Central memory CD4-positive, alpha-beta T cell (primary cell): ENCODE data around the gene CXCR3.
"Not testable (repeated sequence)": the region's sequence is repeated elsewhere in the genome, so short reads cannot be mapped to it uniquely, and the experiment has no call there.

Experiments used
- DNase-seq: peaks from one replicate; pipeline ENCODE4 v3.0.0; 2022

Gene CXCR3

DNA sequence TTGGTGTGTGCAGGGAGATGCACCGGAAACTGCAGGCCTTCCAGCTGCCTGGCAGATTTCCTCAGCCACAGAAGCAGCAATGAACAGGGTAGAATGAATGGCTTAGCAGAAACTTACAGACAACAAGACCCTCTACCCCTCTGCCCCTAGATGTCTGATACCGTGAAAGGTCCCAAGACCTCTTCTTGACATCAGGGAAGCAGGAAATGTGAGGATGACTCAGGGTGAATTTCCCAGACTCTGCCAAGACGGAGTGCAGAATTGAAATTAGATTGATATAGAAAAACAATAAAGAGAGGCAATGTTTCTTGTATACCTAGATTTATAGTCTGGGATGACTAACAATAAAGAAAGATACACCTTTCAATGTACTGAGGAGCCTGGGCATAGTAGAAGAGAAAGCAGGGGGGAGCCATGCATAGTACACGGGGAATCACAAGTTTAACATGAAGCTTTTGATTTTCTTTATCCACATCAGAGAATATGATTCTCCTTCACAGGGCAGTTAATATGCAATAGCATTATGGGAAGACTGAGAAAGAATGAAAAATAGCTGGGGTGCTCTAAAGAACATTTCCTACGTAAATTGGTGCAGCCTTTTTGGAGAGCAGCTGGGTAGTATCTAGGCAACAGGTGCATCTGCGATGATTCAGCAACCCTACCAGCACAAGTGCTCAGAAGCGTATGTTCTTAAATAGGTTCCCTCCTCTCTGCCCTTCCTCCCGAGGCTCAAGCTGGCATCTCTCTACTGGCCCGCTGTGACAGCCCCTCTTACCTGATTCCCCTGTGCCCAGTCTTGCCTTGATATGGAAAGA is 18.3 kb upstream of the CXCR3 start:
- DNase-seq = peak; percentile 33

DNA sequence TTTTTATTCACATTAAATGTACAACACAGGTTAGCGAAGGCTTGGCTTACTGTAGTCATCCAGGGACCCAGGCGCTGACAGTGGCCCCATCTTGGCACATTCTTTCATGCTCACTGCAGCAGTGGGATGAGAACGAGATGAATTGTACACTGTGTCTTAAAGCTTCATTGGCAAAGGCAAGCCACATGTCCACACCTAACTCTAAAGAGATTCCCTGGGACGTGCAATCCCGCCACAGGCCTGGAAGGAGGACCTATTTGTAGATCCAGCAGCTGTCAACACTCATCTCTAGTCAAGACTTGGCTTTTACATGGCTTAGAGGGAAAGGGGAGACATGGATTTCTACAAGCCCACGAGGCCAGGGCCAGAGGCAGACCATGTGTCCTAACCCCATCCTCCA is 16.1 kb upstream of the CXCR3 start:
- no peak for DNase-seq

DNA sequence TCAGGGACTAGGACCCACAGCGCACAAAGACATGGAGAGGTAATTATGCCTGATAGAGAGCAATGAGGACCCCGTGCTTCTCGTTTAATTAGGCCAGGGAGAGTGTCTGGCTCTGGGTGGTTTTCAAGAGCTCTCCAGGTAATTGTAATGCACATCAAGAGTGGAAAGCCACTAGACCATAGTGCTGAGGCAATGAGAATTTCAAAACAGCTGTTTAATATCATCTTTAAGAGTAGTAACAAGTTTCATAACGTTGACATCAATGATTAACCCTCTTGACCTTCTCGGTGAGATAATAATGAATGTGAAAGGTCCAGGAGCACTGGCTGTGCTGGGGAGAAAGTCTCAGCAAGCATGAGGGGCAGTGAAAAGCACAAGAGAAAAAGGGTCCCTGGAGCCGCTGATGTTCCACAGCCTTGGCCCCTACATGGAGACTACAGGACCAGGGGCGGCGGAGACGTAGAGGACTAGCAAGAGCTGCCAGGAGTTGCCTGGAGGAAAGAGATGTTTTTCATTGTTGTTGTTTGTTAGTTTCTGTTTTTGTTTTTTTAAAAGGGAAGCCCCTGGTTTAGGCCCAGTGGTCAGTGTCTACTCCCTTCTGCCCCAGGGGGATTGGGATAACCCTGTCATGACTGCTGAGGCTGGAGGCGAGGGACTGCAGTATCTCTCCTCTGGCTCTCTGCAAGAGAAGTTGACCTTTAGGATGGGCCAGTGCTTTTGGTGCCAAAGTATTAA is 14.8 kb upstream of the CXCR3 start:
- no peak for DNase-seq

DNA sequence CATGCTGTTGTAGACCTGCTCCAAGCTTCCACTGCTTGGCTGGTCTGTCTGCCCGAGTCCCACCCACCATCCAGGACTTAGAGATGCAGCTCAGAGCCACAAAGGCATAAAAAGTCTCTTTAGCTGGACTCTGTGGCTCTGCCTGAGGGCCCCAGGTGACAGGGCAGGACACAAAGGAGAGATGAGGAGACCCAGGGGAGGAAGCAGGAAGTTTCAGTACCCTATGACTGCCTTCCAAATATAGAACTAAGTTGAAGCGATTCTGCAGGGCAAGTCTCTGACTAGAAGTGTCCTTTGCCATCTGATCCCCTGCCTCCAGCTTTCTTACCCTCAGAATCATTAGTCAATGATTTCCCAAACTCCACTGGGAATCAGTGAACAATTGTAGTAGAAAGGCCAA is 11.2 kb upstream of the CXCR3 start:
- no peak for DNase-seq

DNA sequence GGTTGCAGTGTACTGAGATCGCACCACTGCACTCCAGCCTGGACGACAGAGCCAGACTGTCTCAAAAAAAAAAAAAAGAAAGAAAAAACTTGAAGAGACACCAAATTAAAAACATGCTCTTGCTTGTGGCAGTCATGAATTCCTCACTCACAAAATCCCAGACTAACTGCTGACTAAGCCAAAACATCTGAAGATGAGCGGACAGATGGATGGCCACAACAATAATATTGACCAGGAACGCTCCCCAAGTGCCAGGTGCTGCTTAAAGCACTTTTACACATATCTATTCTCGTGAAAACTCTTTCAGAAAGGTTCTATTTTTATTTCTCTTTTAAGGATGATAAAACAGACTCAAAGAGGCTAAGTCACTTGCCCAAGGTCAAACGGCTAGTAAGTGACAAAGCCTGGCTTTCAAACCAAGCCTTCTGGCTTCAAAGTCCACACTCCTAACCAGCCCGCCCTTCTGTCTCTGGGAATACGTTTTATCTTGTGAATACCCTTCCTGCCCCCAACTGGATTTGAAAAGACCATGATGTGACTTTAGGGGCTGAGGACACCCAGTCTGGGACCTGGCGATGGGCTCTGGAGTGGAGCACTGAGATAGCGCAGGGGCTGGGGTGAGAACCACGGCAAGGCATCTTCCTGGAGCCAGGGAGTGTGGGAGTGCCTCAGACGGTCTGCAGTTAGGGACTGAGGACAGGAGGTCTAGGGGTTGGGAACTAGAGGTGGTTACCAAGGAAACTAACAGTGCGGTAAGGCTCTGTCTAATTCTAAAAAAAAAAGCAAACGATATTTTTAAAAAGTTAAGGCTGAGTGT is 9.5 kb upstream of the CXCR3 start:
- no peak for DNase-seq

- no peak for DNase-seq
These were observed 8.3 kb upstream of the CXCR3 start for GRCh38 chrX:71626576-71626975.

- no peak for DNase-seq
These were observed 7.2 kb upstream of the CXCR3 start for GRCh38 chrX:71625471-71625870.

GRCh38 chrX:71623714-71624113 is 5.4 kb upstream of the CXCR3 start:
- no peak for DNase-seq

DNA sequence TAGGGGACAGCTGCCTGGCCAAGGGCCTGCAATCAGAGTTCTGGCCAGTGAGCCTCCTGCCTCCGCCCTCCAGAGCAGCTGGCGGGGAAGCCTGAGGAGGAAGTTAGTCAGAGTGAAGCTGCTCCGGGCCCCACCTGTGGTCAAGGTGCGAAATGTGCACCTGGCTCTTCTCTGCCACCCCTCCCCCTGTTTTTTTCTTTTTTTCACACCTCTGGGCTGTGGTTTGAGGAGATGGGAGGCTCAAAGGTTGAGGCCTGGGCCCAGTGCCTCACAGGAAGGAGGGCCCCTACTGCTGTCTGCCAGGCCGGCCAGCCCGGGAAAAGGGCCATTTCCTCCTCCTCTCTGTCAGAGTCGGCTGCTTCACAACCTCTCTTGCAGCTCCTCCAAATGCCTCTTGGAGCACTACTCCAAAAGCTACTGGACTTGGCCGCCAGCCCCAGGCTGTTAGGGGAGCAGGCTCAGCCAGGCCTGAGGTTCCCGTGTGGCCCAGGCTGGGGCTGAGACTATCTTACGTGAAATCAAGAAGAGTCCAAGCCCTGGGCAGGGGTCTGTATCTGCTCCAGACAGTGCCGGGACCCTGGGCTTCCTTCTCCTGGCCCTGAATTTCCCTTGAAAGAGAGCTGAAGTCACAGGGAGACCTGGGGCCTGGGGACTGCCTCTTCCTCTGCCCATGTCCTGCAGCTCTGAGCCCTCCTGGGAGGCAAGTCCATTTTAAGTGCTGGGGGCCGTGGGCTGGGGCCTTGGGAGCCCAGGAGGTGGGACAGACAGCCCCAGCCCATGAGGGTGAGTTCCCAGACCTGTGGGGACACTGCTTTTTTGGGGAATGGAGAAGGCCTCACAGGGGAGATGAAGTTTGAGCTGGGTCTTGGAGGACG is 4.5 kb upstream of the CXCR3 start:
- peak; percentile 80 for DNase-seq

DNA sequence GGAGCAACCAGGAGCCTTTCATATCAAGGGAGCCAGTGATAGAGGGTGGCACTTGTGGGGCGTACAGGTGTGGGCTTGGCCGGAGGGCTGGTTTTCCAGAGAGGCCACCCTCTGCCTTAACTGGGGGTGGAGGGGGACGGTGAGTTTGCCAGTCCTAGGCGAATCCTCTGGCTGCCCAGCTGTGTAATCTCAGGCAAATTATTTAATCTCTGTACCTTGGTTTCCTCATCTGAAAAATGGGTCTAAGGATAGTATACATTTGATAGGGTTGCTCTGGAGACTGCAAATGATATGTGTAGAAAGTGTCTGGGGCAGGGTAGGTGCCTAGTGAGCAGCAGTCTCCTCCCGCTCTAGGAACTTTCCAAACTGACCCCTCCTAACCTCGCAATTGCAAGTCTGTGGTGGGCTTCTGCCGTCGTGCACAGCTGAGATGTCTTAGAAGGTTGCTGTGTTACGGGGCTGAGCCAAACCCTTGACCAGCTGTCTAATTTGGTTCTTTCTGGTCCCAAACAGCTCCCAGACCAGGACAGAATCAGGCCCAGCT is 3.8 kb upstream of the CXCR3 start:
- DNase-seq = no peak

DNA sequence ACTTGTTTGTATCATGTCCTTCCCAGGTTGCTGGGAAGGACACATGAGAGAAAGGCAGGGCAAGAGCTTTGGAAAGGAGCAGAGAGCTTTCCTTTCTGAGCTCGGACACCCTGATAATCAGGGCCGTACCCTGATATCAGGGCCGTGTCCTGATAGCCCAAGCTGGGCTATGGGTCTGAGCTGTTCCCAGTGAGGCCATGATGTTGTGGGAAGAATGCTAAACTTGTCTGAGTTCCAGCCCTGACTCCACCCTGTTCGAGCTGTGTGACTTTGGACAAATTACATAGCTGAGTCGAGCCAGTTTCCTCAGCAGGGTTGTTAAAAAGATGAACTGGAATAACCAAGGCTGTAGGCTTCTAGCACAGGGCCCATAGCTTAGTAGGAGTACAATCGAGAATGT is 3.3 kb upstream of the CXCR3 start:
- no peak for DNase-seq

GRCh38 chrX:71619986-71620385 is 1.7 kb upstream of the CXCR3 start:
- DNase-seq = no peak

DNA sequence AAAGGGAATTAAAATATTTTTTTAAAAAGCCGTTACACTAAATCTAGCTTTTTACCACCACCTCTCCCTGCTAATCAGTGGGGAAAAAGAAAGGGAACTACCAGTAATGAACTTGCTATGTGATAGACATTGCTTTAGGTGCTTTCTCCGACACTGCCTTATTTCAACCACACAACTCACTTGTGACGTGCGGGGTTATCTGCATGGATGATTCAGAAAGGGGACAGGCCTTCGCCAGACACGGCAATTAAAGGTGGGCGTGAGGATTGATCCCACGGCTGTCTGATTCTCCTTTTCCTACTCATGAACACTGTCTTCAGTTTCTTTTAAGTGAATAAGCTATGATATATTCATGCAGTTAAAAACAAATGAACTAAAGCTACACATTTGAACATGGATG is 882 bp upstream of the CXCR3 start:
- DNase-seq = peak; percentile 62

- no peak for DNase-seq
These were observed 476 bp upstream of the CXCR3 start for GRCh38 chrX:71618787-71619186.

DNA sequence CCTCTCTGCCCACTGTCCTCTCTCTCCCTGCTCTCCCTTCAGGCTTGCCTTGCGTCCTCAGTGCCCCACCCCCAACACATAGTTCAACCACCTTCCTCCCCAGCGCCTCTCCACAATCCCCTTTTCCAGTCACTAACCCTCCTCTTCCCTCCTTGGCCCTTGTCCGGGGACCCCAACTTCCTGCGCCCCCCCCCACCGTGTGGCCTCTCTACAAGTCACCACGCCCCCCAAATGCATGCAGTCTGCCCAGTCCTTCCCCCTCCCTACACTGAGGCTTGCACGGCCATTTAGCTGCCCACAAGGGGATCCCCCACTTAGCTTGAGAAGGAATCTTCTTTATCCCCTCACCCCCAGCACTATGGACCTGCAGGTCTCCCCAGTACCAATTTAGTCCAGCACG is 569 bp downstream of the CXCR3 start:
- no peak for DNase-seq

DNA sequence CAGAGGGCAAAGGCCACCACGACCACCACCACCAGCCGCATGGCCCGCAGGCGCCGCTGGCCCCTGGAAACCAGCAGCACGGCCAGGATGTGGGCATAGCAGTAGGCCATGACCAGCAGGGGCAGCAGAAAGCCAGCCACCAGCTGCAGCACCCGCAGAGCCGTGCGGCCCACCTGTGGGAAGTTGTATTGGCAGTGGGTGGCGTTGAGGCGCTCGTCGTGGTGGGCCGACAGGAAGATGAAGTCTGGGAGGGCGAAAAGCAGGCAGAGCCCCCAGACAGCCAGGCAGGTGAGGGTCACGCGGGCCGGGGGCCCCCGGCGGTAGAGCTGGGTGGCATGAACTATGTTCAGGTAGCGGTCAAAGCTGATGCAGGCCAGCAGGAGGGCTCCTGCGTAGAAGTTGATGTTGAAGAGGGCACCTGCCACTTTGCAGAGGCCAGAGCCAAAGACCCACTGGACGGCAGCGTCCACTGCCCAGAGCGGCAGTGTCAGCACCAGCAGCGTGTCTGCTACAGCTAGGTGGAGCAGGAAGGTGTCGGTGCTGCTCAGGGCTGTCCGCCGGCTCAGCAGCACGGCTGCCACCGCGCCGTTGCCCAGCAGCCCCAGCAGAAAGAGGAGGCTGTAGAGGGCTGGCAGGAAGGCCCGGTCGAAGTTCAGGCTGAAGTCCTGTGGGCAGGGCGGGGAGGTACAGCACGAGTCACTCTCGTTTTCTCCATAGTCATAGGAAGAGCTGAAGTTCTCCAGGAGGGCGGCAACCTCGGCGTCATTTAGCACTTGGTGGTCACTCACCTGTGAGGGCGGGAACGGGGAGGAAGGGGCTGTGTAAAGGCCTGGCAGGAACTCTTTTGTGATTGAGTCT is 1.4 kb downstream of the CXCR3 start:
- no peak for DNase-seq

DNA sequence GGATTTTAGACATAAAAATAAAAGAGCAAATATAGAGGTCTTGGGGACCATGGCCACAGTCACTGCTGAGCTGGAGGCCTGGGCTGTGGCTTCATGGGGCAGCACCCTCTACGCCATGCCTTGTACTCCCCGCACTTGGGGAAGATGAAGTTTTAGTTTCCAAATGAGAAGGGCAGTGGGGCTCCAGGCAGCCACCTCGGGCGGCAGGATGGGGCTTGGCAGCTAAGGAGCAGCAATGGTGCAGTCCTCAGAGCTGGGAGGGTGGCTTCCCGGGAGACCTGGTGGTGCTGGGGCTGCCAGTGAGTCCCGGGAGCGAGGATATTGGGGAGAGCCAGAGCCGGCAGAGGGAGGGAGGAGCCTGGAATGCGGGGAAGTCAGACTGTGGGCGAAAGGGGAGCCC is 2.4 kb downstream of the CXCR3 start:
- no peak for DNase-seq

DNA sequence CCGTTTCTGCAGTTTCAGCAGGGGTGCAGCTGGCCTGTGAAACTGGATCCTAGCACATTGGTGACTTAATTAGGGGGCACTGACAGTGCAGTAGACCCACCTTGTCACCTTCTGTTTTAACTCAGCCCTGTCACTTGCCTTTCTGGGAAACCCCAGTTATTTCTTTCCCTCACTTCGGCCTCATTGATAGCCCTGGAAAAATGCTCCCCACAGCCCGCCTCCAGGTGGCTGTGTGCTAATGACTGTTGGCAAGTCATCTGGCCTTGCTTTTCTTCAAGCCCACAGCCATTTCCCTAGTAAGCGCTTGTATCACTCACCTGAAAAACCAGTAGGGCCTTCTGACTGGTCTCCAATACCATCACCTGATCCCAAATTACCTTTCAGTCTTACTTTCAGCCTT is 3.3 kb downstream of the CXCR3 start:
- no peak for DNase-seq

- no peak for DNase-seq
These were observed 6.1 kb downstream of the CXCR3 start for GRCh38 chrX:71612256-71612655.

GRCh38 chrX:71611736-71612135 is 6.6 kb downstream of the CXCR3 start:
- DNase-seq = not testable (repeated sequence)

- DNase-seq = peak; percentile 28
These were observed 9.1 kb downstream of the CXCR3 start for GRCh38 chrX:71609095-71609750.
